ENCODE results near the gene SLC1A1.

DNA sequence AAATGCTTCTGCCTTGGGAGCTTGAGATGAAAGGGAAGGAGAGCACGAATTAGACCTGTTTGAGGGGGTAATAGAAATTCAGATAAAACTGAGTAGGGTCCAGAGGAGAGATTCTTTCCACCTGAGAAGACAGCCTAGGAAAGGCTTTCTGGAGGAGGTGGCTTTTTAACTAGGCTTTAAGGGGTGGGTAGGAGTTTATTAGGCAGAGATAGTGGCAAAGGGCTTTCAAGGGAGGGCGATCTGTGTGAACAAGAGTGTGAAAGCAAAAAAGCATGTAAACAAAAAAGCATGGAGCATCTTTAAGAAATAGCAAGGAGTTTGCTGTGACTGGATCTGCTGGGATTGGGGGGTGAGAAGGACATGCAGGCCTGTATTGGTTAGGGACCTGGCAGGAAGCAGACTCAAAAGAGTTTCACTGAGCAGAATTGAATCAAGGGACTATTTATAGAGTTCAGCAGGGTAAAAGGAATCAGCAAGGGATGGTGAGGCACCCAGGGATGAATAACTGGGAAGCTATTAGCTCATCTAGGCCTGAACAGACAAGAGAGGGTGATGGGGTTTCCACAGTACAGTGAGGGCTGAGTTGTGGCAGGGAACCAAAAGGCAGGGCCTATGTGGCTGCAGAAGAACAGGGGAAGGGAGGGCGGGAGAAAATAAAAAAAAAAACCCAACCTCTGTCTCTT lies 18.8 kb downstream of the SLC1A1 start:
- no peak for TF ChIP-seq CTCF (conservative IDR thresholded peaks at IDR 0.05)
- TF ChIP-seq ZFX (IDR thresholded peaks at IDR 0.05) = no peak
